PC-9 (cell line): ENCODE measurements around the gene MED20. TPM values are rescaled to one million over a fixed set of nuclear protein-coding genes. Genes with fewer than 3 reads are reported as not detected.
A peak's percentile ranks its signal among the peaks of the same experiment; 100 is the strongest.

Source experiments
- Bru-seq: library from RNA; stranded (reverse); fragments of 400-500 nt; gene quantifications from one replicate; lab custom pipeline; 2021; lab: Mats Ljungman, UMichigan
- BruChase-seq, 2 experiments: library from RNA; stranded (reverse); fragments of 400-500 nt; gene quantifications; one replicate each; lab custom pipeline; 2021; lab: Mats Ljungman, UMichigan
- BruUV-seq: library from RNA; stranded (reverse); fragments of 400-500 nt; replicated peaks from 2 replicates; lab custom pipeline; 2021; lab: Mats Ljungman, UMichigan
- CTCF ChIA-PET: fragments of 300-600 bp; sonication (Branson Sonifier 250); formaldehyde crosslinking; loops from one replicate; lab custom pipeline; 2022; ENCODE audit warnings: antibody characterized with exemption; lab: Charles Lee
- POLR2A ChIA-PET: fragments of 300-600 bp; sonication (Branson Sonifier 250); formaldehyde crosslinking; loops from one replicate; lab custom pipeline; 2022; ENCODE audit warnings: antibody characterized with exemption; ENCODE audit not compliant: unreplicated experiment; lab: Charles Lee
- DNase-seq, 2 experiments: peaks; one replicate each; pipeline versions ENCODE4 v3.0.0 to v3.0.0-alpha.2; 2015 to 2022; ENCODE audit warnings: mixed read lengths in 1 of 2
- H2AFZ ChIP-seq: fragments of 200-600 bp; sonication (generic); 2 replicates; pipeline ENCODE4 v1.8.1; 2017; ENCODE audit warnings: antibody characterized with exemption
- H3F3A ChIP-seq: fragments of 200-600 bp; sonication (generic); 2 replicates; pipeline ENCODE4 v1.8.1; 2017; ENCODE audit warnings: antibody characterized with exemption, mild to moderate bottlenecking, low read depth; ENCODE audit not compliant: insufficient read depth
- H3K27ac ChIP-seq: fragments of 200-600 bp; sonication (generic); 2 replicates; pipeline ENCODE4 v1.6.1; 2016; ENCODE audit warnings: mixed run types
- H3K27me3 ChIP-seq: fragments of 200-600 bp; sonication (generic); 2 replicates; pipeline ENCODE4 v1.6.1; 2016; ENCODE audit warnings: low read depth, mixed run types; ENCODE audit not compliant: insufficient read depth
- H3K36me3 ChIP-seq: fragments of 200-600 bp; sonication (generic); 2 replicates; pipeline ENCODE4 v1.6.1; 2016; ENCODE audit warnings: low read depth, mixed run types
- H3K4me1 ChIP-seq: fragments of 200-600 bp; sonication (generic); replicated peaks from 2 replicates; pipeline ENCODE4 v1.6.1; 2016; ENCODE audit warnings: mixed run types; ENCODE audit not compliant: insufficient read depth
- H3K4me2 ChIP-seq: fragments of 200-600 bp; sonication (generic); 2 replicates; pipeline ENCODE4 v1.6.1; 2017; ENCODE audit warnings: mixed run types
- H3K4me3 ChIP-seq: fragments of 200-600 bp; sonication (generic); 2 replicates; pipeline ENCODE4 v1.6.1; 2016; ENCODE audit warnings: mixed run types
- H3K79me2 ChIP-seq: fragments of 200-600 bp; sonication (generic); 2 replicates; pipeline ENCODE4 v1.6.1; 2017; ENCODE audit warnings: low read depth, mixed run types
- H3K9me2 ChIP-seq: fragments of 200-600 bp; sonication (generic); 2 replicates; pipeline ENCODE4 v1.8.1; 2017; ENCODE audit warnings: mild to moderate bottlenecking; ENCODE audit not compliant: insufficient read depth
- H3K9me3 ChIP-seq: fragments of 200-600 bp; sonication (generic); 2 replicates; pipeline ENCODE4 v1.8.1; 2016; ENCODE audit warnings: low read depth; ENCODE audit not compliant: insufficient read depth
- H4K20me1 ChIP-seq: fragments of 200-600 bp; sonication (generic); 2 replicates; pipeline ENCODE4 v1.8.1; 2017; ENCODE audit not compliant: insufficient read depth
- EZH2 ChIP-seq: fragments of 200-600 bp; sonication (generic); IDR thresholded peaks from 2 replicates; pipeline ENCODE4 v1.8.0; 2017; ENCODE audit warnings: antibody characterized with exemption, low read depth
- intact Hi-C: fragments of 100-400 bp; cut with micrococcal nuclease; formaldehyde crosslinking; loops from one replicate; pipeline ENCODE4 v1.10.0; 2022; ENCODE audit not compliant: unreplicated experiment
- long read RNA-seq: library from polyadenylated mRNA; stranded (forward); transcript quantifications from one replicate; pipeline ENCODE4 v2.0.0, GENCODE V29; 2022
- total RNA-seq: library from RNA; stranded (reverse); gene quantifications from 2 replicates; pipeline ENCODE4 v1.2.3, GENCODE V29; 2021
- TF ChIP-seq, protein P1 (sequence below): fragments of 200-600 bp; sonication (generic); conservative IDR thresholded peaks from 2 replicates; pipeline ENCODE4 v1.6.1; 2017; ENCODE audit warnings: mixed run types, antibody characterized with exemption, mild to moderate bottlenecking, moderate library complexity

MED20 gene, protein sequence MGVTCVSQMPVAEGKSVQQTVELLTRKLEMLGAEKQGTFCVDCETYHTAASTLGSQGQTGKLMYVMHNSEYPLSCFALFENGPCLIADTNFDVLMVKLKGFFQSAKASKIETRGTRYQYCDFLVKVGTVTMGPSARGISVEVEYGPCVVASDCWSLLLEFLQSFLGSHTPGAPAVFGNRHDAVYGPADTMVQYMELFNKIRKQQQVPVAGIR
- total RNA-seq (45.8 and 61.8 TPM in 2 replicates), Bru-seq, nascent RNA (percentile 86 among the genes with signal in this experiment), BruChase-seq, experiment 1, labeled RNA remaining after a 2-hour chase (percentile 90 among the genes with signal in this experiment), BruChase-seq, experiment 2, labeled RNA remaining after a 6-hour chase (percentile 90 among the genes with signal in this experiment)
- long read RNA-seq, transcript MED20-207 (3 exons, 1,481 nt): minor isoform, 5 of 109 reads
- long read RNA-seq, transcript MED20-201 (4 exons, 2,438 nt): major isoform, 98 of 109 reads
- long read RNA-seq, partial matches to known transcripts: 0 of 109 reads
- long read RNA-seq, other reads (novel, unspliced or antisense): 5 of 109 reads

DNA sequence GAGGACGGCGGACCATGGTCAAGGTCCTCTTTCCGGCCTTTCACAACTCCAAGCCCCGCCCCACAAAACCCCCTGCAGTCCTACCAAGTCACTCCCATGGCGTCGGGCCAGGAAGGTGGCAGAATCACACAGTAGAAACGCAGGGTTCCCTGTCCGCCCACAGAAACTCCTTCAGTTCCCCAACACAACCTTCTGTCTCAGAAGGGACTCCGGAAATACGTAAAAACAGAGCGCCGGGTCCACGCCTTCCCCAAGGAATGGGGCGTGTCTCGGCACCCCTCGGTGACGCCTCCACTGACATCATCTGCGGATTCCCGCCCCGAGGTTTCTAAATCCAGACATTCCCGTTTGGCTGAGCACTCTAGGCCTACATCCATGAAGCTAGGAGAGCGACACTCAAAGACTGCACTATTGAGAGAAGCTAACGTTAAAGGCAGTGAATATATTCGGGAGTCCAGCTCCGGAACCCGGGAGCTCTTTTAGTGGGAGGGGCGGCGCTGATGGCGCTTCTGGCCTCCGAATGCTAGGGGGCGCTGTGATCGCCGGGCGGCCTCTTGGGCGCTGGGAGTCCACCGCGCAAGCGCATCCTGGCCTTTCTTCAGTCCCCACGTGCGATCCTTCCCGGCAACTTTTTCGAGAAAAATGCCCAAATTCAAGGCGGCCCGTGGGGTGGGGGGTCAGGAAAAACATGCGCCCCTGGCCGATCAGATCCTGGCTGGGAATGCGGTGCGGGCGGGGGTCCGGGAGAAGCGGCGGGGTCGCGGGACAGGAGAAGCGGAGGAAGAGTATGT, at the start of gene MED20, which contains the start of gene BYSL:
MED20 (minus strand) TSS at position 219 of the 791 bp plus-strand sequence; CDS start at position 98, 121 bp downstream.
BYSL (plus strand) TSS at position 579 of the 791 bp plus-strand sequence; CDS start at position 643, 64 bp downstream.
- Histone ChIP-seq H3K79me2 (peaks cover 74% of the 10 kb centered on the region), H3K9me2 (no peaks in the 10 kb centered on the region), H3K4me2 (peak within 1 kb of the TSS; percentile 97), H3K27me3 (no peaks in the 10 kb centered on the region), H3K4me3 (peak within 1 kb of the TSS; percentile 63), H3K27ac (peak within 1 kb of the TSS; percentile 88), H3K9me3 (no peaks in the 10 kb centered on the region), H3K4me1 (peaks cover 42% of the 10 kb centered on the region), H3K36me3 (peaks cover 11% of the 10 kb centered on the region), H3F3A (peaks cover 20% of the 10 kb centered on the region; the same call in 1 of the 2 replicates), H4K20me1 (peaks cover 33% of the 10 kb centered on the region), H2AFZ (peak within 1 kb of the TSS; percentile 79)
- DNase-seq: peak; percentile 89 to 92
- intact Hi-C loops: loop anchor here (1.0 to 5.0 kb wide), 7 partner anchors 26 to 306 kb away; partner anchors contain the start of genes TOMM6 and USP49
- BruUV-seq: no TSS peak
- no peak for TF ChIP-seq EZH2
- TF ChIP-seq, protein P1, sequence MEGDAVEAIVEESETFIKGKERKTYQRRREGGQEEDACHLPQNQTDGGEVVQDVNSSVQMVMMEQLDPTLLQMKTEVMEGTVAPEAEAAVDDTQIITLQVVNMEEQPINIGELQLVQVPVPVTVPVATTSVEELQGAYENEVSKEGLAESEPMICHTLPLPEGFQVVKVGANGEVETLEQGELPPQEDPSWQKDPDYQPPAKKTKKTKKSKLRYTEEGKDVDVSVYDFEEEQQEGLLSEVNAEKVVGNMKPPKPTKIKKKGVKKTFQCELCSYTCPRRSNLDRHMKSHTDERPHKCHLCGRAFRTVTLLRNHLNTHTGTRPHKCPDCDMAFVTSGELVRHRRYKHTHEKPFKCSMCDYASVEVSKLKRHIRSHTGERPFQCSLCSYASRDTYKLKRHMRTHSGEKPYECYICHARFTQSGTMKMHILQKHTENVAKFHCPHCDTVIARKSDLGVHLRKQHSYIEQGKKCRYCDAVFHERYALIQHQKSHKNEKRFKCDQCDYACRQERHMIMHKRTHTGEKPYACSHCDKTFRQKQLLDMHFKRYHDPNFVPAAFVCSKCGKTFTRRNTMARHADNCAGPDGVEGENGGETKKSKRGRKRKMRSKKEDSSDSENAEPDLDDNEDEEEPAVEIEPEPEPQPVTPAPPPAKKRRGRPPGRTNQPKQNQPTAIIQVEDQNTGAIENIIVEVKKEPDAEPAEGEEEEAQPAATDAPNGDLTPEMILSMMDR: peak; percentile 99
- POLR2A ChIA-PET: interaction anchor here (0.6 to 0.8 kb wide), 6 partner anchors 25 to 134 kb away, joined by 3 to 6 read pairs (median 5); partner anchors contain the start of gene TOMM6
- CTCF ChIA-PET: interaction anchor here (0.6 to 1.2 kb wide), 14 partner anchors 13 to 304 kb away, joined by 3 to 24 read pairs (median 4); partner anchors contain the start of gene TOMM6

DNA sequence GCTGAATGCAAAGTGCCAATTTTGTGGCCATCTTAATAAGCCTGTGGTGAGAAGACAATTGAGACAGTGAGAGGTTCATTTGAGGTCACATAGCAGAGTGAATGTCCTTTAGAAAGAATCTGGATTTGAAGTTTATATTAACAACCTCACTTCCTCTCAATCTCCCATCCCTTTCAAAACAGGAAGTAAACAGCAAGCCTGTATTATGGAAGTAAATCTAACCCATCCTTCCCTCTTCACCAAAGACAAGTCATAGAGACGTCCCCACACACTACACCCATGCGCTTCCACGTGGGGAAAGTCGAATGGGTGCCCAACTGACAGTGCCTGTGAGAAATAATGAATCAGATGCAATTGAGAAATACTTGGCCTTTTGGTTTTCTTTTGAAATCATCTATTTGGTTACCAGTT, 49.5 kb upstream of the MED20 start:
- no peak for DNase-seq
- no peaks in the 10 kb centered on the region for H3K9me2 ChIP-seq
- H3K36me3 ChIP-seq: no peaks in the 10 kb centered on the region
- peaks cover 41% of the 10 kb centered on the region for H3K4me1 ChIP-seq
- TF ChIP-seq EZH2: no peak
- TF ChIP-seq, protein P1: no peak
- no peak overlapping the region for H3K4me3 ChIP-seq
- intact Hi-C loops: no loop called here
- no peaks in the 10 kb centered on the region for H3K27me3 ChIP-seq
- H3K27ac ChIP-seq: 0 out of 2 replicates have a peak overlapping the region, but pooled peaks have one; percentile 11
- H3F3A ChIP-seq: peaks cover 34% of the 10 kb centered on the region
- H2AFZ ChIP-seq: no peak overlapping the region
- peak overlapping the region; percentile 14; the same call in 1 of the 2 replicates for H3K4me2 ChIP-seq
- H3K79me2 ChIP-seq: no peaks in the 10 kb centered on the region
- no peaks in the 10 kb centered on the region for H3K9me3 ChIP-seq
- BruUV-seq: no TSS peak
- ChIA-PET POLR2A (no interaction called here), CTCF (no interaction called here)
- H4K20me1 ChIP-seq: no peaks in the 10 kb centered on the region
